Left colon (tissue), 2 donors: ENCODE data around the gene GNG10. TPM values are rescaled to one million over a fixed set of nuclear protein-coding genes. Genes with fewer than 3 reads are reported as not detected.

Experiments
- ATAC-seq: fragments of 200-7000 bp; cut with Tn5 transposase; one replicate; pipeline ENCODE4 v1.9.1; 2020; ENCODE audit warnings: mild to moderate bottlenecking, moderate library complexity
- DNase-seq, 2 donors: peaks; one replicate each; pipeline ENCODE4 v3.0.0-alpha.2; 2020
- intact Hi-C, 2 donors: fragments of 100-400 bp; cut with DNase I in 1 of 2; cut with micrococcal nuclease in 1 of 2; formaldehyde crosslinking; loops; one replicate each; pipeline versions ENCODE4 v1.11.2 to v1.14.0; 2022; cut with DNase I, micrococcal nuclease
- total RNA-seq, 2 donors: library from RNA; stranded (reverse); fragmentation: NEBNext Ultra II Directional; extraction: Animal tissue kit (Norgen Biotek cat#: 25700); gene quantifications; one replicate each; pipeline ENCODE4 v1.2.1, GENCODE V29; 2021
- donor health status: DM: no; HTN: no; CAD: no.
- donor health status: DM: yes; HTN: yes; CAD: no.

GNG10 gene
- total RNA-seq, 2 donors from 2014 or later = 17.7 to 25.8 TPM

DNA sequence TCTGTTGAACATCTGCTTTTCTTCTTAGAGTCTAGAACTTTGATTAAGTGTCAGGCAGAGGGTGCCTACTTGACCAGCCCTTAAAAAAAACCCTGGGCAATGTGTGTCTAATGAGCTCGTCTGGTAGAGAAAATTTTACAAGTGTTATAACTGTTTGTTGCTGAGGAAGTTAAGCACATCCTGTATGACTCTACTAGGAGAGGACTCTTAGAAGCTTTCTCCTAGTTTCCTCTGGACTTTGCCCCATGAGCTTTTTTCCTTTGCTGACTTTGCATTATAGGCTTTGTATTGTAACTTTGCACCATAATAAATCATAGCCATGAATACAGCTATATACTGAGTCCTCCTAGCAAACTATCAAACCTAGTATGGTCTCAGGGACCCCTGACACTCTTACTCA, 39.4 kb downstream of the GNG10 start:
- DNase-seq (peak in 1 of 2 donors; percentile 26), ATAC-seq (peak; percentile 96)
- intact Hi-C loops = no loop called here

DNA sequence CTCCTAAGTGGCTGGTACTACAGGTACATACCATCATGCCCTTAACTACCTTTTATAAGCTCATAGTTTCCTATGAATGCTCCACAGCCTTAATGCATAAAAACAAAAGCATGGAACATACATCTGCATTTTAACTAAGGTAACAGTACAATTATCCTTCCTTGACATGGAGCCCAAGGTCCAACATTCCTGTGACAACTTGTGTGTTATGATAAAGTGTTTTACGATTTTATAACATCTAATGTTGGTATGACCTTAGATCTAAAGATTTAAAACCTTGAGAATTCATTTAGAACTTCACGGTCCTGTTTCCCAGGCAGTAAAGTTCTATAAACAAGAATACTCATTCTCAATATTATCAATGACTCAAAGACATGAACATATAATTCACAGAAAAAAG, 43.1 kb downstream of the GNG10 start:
- intact Hi-C loops = no loop called here
- no peak for DNase-seq
- peak; percentile 71 for ATAC-seq

DNA sequence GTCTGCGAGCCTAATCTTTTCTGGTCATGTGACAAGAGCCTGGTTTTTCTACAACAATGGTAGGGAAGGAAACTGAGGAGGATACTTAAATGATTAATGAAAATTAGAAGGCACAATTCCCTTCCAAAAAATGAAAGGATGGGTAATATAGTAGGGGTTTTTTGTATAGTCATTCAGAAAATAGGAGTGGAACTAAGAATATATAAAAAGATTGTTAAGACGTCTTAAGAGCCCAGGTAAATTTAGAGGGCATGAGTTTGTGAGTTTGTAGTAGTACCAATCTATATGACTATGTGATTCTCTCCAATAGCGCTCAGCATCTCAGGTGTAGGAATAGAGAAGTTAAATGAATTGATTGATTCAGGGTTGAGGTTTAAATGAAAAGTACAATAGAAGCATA, 50.1 kb downstream of the GNG10 start:
- intact Hi-C loops = no loop called here
- ATAC-seq = no peak
- no peak for DNase-seq

DNA sequence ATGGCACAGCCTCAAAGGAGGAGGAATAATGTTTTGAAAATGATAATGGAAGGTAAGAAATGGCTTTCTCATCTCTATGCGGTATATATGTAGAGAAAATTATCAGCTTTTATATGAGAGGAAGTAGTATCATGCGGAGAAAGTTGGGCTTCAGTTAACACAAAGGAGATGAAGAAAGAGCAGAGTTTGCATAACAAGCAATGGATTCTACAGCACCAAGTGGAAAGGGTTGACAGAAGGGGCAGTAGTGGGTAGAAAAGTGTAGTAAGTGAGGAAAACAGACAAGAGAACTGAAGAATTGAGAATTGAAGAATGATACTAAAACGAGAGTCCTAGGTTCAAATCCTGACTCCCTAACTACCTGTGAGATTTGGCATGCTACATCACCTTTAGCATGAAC, 51.0 kb downstream of the GNG10 start:
- DNase-seq = no peak
- ATAC-seq = no peak
- intact Hi-C loops = no loop called here

DNA sequence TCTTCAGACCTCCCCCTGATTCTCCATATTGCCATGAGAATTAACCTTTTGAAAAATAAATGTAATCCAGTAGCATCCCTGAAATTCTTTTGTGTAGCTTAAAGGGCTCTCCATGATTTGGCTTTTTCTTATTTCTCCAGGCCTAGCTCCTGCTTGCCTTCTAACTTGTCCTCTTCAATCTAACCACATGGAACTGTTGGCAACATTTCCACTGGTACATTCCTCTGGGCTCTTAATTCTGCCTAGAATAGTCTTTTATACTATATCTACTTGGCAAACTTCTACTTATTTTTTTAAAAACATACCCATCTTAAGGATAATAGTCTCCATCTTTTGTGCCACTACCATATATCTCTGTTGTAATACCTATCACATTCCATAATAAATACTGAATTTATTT, 54.1 kb downstream of the GNG10 start:
- no peak for ATAC-seq
- DNase-seq = no peak
- intact Hi-C loops = no loop called here

DNA sequence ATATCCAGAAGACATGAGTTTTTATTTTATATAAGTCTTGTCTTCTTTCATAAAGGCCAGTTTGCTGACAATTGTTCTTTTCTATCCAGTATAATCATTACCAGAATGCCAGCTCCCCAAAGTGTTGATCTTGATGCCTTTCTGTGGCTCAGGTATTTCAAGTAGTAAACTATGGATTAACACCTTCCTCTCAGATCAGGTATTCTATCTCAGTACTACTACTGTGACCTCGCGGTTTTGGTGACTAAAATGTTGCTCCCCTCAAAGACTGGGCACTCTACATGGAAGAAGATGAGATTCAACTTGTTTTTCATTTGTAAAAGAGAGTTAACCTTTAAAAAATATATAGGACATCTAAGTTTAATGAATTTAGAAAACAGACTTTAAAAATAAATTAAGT, 58.1 kb downstream of the GNG10 start:
- no peak for DNase-seq
- intact Hi-C loops = no loop called here
- ATAC-seq = no peak

Other genes starting within 250 kb of the GNG10 start
- 10 to 100 TPM; 79.5 to 89.4 TPM for gene ECPAS, start 177.2 kb upstream of the GNG10 start, total RNA-seq
- gene ZNF483, start 136.4 kb upstream of the GNG10 start, total RNA-seq = 1 to 10 TPM in 1 of 2 donors, under 1 TPM in 1; 0.73 to 2.9 TPM
- 10 to 100 TPM; 44.8 to 49.2 TPM for gene PTGR1, start 62.0 kb upstream of the GNG10 start, total RNA-seq
- gene DNAJC25, start 30.3 kb upstream of the GNG10 start, total RNA-seq = 1 to 10 TPM; 6.9 to 8.7 TPM
- gene SHOC1, start 133.3 kb downstream of the GNG10 start, total RNA-seq = not detected
- gene UGCG, start 235.2 kb downstream of the GNG10 start, total RNA-seq = 10 to 100 TPM; 32.3 to 49.2 TPM